ENCODE results near the gene TMEM61. TPM values are rescaled to one million over a fixed set of nuclear protein-coding genes. Genes with fewer than 3 reads are reported as not detected.

The TMEM61 gene
- total RNA-seq, 1 donor from 2014 or later = 2.9 TPM

DNA sequence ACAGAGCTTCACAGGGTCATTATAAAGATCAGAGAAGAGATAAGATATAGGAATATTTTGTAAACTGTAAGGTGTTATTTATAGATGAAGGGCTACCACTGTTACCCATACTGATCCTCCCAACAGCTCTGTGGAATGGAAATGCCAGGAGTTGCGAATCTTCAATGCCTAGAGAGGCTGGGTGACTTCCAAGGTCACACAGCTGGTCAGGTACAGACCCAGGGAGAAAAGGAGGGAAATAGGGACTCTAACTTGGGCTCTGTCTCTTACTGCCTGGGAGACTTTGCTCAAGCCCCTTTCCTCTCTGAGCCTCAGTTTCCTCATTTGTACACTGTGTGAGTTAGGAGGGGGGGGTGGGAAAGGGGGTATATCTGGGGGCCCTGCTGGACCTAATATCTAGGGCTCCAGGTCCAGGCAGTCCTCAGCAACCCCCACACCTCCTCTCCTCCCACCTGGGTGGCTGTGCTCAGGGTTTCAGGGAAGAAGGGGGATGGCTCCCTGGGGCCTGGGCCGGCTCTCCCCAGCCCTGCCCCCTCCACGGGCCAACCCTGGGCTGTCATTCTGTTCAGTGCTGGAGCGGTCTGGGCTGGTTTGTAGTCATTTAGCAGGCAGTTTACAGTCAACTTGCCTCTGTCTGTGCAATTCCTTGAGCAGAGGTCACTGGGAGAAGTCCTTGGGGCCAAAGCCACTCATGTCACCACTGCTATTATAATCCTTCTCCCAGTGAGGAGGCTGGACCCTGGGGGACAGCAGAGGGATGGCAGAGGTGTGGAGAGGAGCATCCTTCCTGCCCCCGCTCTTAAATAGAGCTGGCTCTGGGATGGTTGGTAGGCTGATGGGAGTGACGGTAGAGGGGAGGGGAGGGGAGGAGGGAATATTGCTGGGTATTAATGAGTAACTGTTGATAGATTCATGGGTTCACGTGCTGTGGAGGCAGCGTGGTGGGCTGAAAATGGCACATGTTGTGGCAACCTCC lies 20.0 kb downstream of the TMEM61 start:
- peaks cover 1% of the 10 kb centered on the region for H3K27me3 ChIP-seq (ENCODE audit: control insufficient read depth, insufficient read depth, low read length)
- FAIRE-seq = no peak

DNA sequence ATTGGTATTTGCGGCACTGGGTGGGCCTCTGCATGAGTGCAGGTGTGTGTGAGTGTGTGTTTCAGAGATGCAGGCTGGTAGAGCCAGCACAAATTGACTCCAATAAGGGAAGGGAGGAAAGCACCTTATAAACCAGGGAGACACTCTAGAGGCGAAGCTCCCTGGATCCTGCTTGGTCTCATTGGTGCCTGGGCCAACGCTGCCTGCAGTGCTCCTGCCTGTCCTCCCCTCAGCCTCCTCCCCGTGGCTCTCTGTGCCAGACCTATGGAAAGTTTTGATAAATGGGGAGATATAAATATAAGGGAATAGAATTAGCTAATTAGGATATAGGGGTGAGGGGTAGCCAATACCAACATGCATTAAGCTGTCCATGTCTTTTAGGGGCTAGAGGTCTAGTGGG lies 20.9 kb downstream of the TMEM61 start:
- FAIRE-seq = no peak
- H3K4me3 ChIP-seq (ENCODE audit: low read depth, low read length) = no peak overlapping the region
- no peak for DNase-seq (ENCODE audit: low read depth)

More for the DNA sequence above, 20.0 kb downstream of the TMEM61 start:
- TF ChIP-seq, protein P1, sequence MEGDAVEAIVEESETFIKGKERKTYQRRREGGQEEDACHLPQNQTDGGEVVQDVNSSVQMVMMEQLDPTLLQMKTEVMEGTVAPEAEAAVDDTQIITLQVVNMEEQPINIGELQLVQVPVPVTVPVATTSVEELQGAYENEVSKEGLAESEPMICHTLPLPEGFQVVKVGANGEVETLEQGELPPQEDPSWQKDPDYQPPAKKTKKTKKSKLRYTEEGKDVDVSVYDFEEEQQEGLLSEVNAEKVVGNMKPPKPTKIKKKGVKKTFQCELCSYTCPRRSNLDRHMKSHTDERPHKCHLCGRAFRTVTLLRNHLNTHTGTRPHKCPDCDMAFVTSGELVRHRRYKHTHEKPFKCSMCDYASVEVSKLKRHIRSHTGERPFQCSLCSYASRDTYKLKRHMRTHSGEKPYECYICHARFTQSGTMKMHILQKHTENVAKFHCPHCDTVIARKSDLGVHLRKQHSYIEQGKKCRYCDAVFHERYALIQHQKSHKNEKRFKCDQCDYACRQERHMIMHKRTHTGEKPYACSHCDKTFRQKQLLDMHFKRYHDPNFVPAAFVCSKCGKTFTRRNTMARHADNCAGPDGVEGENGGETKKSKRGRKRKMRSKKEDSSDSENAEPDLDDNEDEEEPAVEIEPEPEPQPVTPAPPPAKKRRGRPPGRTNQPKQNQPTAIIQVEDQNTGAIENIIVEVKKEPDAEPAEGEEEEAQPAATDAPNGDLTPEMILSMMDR (IDR thresholded peaks at IDR 0.05; ENCODE audit: insufficient read depth, low read length, severe bottlenecking) = no peak
- no peak for DNase-seq (ENCODE audit: low read depth)
- no peak overlapping the region for H3K4me3 ChIP-seq (ENCODE audit: low read depth, low read length)
- no peaks in the 10 kb centered on the region for H3K36me3 ChIP-seq (ENCODE audit: control insufficient read depth, insufficient read depth, low read length)

DNA sequence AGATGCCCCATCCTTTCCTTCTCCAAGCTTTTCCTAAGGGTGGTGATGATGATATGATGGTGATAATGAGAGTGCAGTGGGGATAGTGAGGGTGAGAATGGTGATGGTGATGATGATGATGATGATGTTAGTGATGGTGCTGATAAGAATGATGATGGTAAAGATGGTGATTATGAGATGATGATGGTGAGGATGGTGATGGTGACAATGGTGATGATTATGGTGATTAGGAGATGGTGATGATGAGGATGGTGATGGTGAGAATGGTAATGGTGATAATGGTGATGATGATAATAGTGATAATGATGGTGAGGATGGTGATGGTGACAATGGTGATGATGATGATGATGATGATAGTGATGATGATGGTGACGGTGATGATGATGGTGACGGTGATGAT lies 22.3 kb downstream of the TMEM61 start:
- TF ChIP-seq, protein P1 (IDR thresholded peaks at IDR 0.05; ENCODE audit: insufficient read depth, low read length, severe bottlenecking) = no peak

More for the DNA sequence above, 20.9 kb downstream of the TMEM61 start:
- Histone ChIP-seq H3K27me3 (ENCODE audit: control insufficient read depth, insufficient read depth, low read length) (peaks cover 1% of the 10 kb centered on the region), H3K36me3 (ENCODE audit: control insufficient read depth, insufficient read depth, low read length) (no peaks in the 10 kb centered on the region)
- TF ChIP-seq, protein P1 (IDR thresholded peaks at IDR 0.05; ENCODE audit: insufficient read depth, low read length, severe bottlenecking) = no peak

DNA sequence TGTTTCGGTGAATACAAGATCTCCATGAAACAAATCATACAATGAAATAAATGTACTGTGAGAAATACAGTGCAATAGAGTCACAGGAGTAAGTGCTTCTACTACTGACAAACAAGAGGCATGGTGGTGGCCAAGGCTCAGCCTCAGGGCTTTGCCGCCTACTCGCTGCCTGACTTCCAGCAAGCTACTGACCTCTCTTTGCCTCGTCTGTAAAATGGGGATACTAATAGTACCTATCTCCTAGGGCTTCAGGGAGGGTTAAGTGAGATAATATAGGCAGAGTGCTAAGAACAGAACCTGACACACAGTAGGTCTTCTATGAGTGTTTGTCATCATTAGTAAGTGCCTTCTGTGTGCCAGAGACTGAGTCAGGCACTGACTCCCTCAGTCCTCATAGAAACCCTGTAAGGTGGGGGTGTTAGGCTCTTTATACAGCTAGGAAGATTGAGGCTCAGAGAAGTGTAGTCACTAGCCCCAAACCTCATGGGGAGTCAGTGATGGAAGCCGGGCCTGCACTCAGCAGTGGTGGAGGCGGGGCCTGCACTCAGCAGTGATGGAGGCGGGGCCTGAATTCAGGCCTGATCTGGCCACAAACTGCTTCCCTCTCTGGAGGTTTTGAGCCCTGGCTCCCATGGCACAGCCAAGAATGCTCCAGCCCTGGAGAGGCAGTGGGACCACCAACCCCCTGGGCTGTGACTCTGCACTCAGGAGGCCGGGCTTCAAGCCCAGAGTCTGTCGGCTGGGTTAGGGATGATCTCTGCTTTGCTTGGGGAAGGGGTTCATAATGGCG lies 25.1 kb downstream of the TMEM61 start:
- FAIRE-seq = no peak
- Histone ChIP-seq H3K27me3 (ENCODE audit: control insufficient read depth, insufficient read depth, low read length) (peaks cover 1% of the 10 kb centered on the region), H3K4me3 (ENCODE audit: low read depth, low read length) (no peak overlapping the region), H3K36me3 (ENCODE audit: control insufficient read depth, insufficient read depth, low read length) (no peaks in the 10 kb centered on the region)
- TF ChIP-seq, protein P1 (IDR thresholded peaks at IDR 0.05; ENCODE audit: insufficient read depth, low read length, severe bottlenecking) = no peak
- DNase-seq (ENCODE audit: low read depth) = no peak

More for the DNA sequence above, 22.3 kb downstream of the TMEM61 start:
- H3K27me3 ChIP-seq (ENCODE audit: control insufficient read depth, insufficient read depth, low read length) = peaks cover 1% of the 10 kb centered on the region
- no peak overlapping the region for H3K4me3 ChIP-seq (ENCODE audit: low read depth, low read length)
- H3K36me3 ChIP-seq (ENCODE audit: control insufficient read depth, insufficient read depth, low read length) = no peaks in the 10 kb centered on the region
- peak; percentile 99 for FAIRE-seq
- no peak for DNase-seq (ENCODE audit: low read depth)

DNA sequence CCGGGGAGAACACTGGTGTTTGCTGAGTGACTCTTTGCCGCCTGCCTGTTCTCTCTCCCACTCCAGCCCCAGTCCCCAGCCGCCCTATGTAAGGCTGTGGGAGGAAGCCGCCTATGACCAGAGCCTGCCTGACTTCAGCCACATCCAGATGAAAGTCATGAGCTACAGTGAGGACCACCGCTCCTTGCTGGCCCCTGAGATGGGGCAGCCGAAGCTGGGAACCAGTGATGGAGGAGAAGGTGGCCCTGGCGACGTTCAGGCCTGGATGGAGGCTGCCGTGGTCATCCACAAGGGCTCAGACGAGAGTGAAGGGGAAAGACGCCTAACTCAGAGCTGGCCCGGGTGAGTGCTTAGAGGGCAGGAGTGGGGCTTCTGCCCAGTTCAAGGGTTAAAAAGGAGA lies 26.5 kb downstream of the TMEM61 start:
- no peak for DNase-seq (ENCODE audit: low read depth)
- Histone ChIP-seq H3K4me3 (ENCODE audit: low read depth, low read length) (no peak overlapping the region), H3K27me3 (ENCODE audit: control insufficient read depth, insufficient read depth, low read length) (peaks cover 1% of the 10 kb centered on the region), H3K36me3 (ENCODE audit: control insufficient read depth, insufficient read depth, low read length) (no peaks in the 10 kb centered on the region)
- TF ChIP-seq, protein P1 (IDR thresholded peaks at IDR 0.05; ENCODE audit: insufficient read depth, low read length, severe bottlenecking) = no peak
- no peak for FAIRE-seq
